ENCODE results near the gene C16orf95. TPM values are rescaled to one million over a fixed set of nuclear protein-coding genes. Genes with fewer than 3 reads are reported as not detected.
"Not testable (repeated sequence)": the region's sequence is repeated elsewhere in the genome, so short reads cannot be mapped to it uniquely, and the experiment has no call there.

Gene C16orf95
- total RNA-seq = 3.2 TPM
- long read RNA-seq, partial matches to known transcripts = 0 of 4 reads
- long read RNA-seq, other reads (novel, unspliced or antisense) = 1 of 4 reads

GRCh38 chr16:87316923-87317749 is at the start of gene C16orf95:
C16orf95 (minus strand) TSS chr16:87317392; CDS start chr16:87317242, 150 bp downstream.
- peak; percentile 98 for DNase-seq (ENCODE audit: low spot score)
- intact Hi-C loops (cut with DNase I) = loop anchor here (2.0 to 10.0 kb wide), 3 partner anchors 68 to 318 kb away; partner anchors contain the start of gene MAP1LC3B

- DNase-seq (ENCODE audit: low spot score) = no peak
- intact Hi-C loops (cut with DNase I) = no loop called here
Measured at GRCh38 chr16:87366930-87367329, 49.7 kb upstream of the C16orf95 start.

- DNase-seq (ENCODE audit: low spot score) = no peak
- intact Hi-C loops (cut with DNase I) = no loop called here
Measured at GRCh38 chr16:87366288-87366687, 49.1 kb upstream of the C16orf95 start.

- intact Hi-C loops (cut with DNase I) = no loop called here
- DNase-seq (ENCODE audit: low spot score) = no peak
Measured at GRCh38 chr16:87365021-87365713, 48.0 kb upstream of the C16orf95 start.

GRCh38 chr16:87363771-87364455 is 46.7 kb upstream of the C16orf95 start:
- peak; percentile 74 for DNase-seq (ENCODE audit: low spot score)
- intact Hi-C loops (cut with DNase I) = no loop called here

- intact Hi-C loops (cut with DNase I) = not testable (repeated sequence)
- peak; percentile 63 for DNase-seq (ENCODE audit: low spot score)
Measured at GRCh38 chr16:87362828-87363559, 45.8 kb upstream of the C16orf95 start.

- intact Hi-C loops (cut with DNase I) = no loop called here
- DNase-seq (ENCODE audit: low spot score) = no peak
Measured at GRCh38 chr16:87361916-87362619, 44.9 kb upstream of the C16orf95 start.

- intact Hi-C loops (cut with DNase I) = no loop called here
- no peak for DNase-seq (ENCODE audit: low spot score)
Measured at GRCh38 chr16:87360862-87361610, 43.8 kb upstream of the C16orf95 start.

GRCh38 chr16:87359121-87359520 is 41.9 kb upstream of the C16orf95 start:
- DNase-seq (ENCODE audit: low spot score) = no peak
- intact Hi-C loops (cut with DNase I) = no loop called here

- no peak for DNase-seq (ENCODE audit: low spot score)
- intact Hi-C loops (cut with DNase I) = no loop called here
Measured at GRCh38 chr16:87358696-87359095, 41.5 kb upstream of the C16orf95 start.

GRCh38 chr16:87358250-87358649 is 41.1 kb upstream of the C16orf95 start:
- DNase-seq (ENCODE audit: low spot score) = no peak
- intact Hi-C loops (cut with DNase I) = no loop called here

GRCh38 chr16:87356491-87356853 is 39.3 kb upstream of the C16orf95 start:
- DNase-seq (ENCODE audit: low spot score) = no peak
- intact Hi-C loops (cut with DNase I) = no loop called here

- no peak for DNase-seq (ENCODE audit: low spot score)
- intact Hi-C loops (cut with DNase I) = no loop called here
Measured at GRCh38 chr16:87353613-87354012, 36.4 kb upstream of the C16orf95 start.

GRCh38 chr16:87352818-87353217 is 35.6 kb upstream of the C16orf95 start:
- intact Hi-C loops (cut with DNase I) = no loop called here
- no peak for DNase-seq (ENCODE audit: low spot score)

GRCh38 chr16:87351320-87351698 is 34.1 kb upstream of the C16orf95 start:
- DNase-seq (ENCODE audit: low spot score) = no peak
- intact Hi-C loops (cut with DNase I) = no loop called here

GRCh38 chr16:87350681-87351319 is 33.6 kb upstream of the C16orf95 start:
- intact Hi-C loops (cut with DNase I) = no loop called here
- DNase-seq (ENCODE audit: low spot score) = no peak

GRCh38 chr16:87350031-87350430 is 32.8 kb upstream of the C16orf95 start:
- intact Hi-C loops (cut with DNase I) = no loop called here
- no peak for DNase-seq (ENCODE audit: low spot score)

GRCh38 chr16:87348616-87349157 is 31.5 kb upstream of the C16orf95 start:
- intact Hi-C loops (cut with DNase I) = no loop called here
- no peak for DNase-seq (ENCODE audit: low spot score)

Data from cardiac septum (tissue), 1 donor.